GM21717 (cell line): ENCODE data around the gene DAAM2.

ENCODE experiments used
- ATAC-seq: cut with Tn5 transposase; IDR thresholded peaks from one replicate; pipeline ENCODE4 v1.9.1; 2021; ENCODE audit warnings: mild to moderate bottlenecking, moderate library complexity; ENCODE audit not compliant: unreplicated experiment

DAAM2 gene

DNA sequence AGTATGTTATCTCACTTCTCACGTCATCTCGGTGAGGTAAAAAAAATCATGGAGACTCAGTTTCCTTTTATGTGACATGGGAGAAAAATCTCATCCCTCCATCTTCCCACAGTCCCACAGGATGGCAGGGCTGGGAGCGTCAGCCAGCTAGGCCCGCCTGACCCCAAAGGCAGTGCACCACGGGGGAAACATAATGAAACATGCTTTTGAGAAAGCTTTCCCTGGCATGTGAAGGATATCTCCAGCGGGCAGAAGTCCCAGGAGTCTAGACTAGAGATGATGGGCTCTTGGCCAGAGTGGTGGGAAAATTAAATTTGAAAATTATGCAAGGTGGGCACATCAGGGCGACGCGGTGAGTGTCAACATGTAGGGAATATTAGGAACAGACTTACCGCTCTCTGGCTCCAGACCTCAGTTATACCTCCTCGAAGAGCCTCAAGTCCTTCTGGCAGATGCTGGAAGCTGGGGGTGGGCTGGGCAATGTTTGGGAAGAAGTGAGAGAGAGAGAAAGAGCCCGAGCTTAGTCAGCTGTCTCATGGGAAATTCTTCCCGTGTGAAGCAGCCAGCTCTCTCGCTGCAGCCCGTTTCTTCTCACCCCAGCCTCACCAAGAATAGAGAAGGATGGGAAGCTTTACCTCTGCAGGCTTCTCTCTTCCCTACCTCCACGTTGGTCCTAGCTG lies 89.8 kb downstream of the DAAM2 start:
- no peak for ATAC-seq

DNA sequence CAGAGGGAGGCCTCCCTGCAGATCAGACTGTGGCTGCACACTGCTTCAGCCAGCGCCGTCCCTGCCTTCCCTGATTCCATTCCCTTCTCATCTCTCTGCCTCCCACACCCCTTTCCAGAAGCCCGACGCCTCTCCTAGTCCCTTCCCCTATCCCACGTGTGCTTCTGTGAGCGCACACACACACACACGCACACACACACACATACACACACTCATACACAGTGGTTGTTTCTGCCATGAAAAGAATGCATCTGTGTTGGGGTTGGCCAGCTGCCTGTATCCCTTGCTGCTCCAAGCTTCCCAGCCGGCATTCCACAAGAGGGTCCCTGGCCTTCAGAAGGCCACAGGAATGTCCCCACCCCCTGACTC lies 90.3 kb downstream of the DAAM2 start:
- ATAC-seq, result no peak

DNA sequence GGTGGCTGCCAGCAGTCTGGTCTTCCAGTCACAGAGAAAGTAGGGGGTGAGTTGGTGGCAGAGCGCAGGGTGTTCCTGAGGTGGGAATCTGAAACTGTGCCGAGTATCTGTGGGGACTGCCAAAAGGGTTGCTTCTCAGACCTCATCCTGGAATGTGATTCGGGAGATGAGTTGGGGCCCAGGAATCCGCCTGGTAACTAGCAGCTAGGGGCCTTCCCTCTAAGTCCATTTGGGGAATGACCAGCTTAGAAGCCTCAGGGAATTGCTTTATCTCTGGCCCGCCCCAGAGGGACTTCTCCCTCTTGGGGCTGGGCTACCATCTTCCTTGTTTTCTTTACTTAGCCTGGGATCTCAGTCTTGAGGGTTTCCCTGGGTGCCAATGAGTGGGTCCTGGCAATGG lies 92.5 kb downstream of the DAAM2 start:
- ATAC-seq, result no peak

DNA sequence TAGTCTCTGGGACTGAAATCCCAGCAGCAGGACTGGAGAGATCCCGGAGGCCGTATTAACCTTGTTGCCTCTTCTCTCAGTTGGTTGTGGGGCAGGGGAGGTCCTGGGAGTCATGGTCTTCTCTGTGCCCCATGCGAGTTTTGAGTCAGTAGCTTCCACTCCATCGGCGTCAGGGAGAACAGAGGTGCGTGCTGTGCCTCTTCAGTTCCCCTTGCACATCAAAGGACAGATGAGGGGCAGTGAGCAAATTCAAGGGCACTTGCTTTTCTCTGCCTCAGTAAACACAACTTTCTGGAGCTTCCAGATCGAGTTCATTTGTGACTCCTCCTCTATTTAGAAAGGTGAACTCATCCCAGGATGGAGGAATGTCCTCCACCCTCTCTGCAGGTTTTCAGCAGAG lies 93.5 kb downstream of the DAAM2 start:
- no peak for ATAC-seq

DNA sequence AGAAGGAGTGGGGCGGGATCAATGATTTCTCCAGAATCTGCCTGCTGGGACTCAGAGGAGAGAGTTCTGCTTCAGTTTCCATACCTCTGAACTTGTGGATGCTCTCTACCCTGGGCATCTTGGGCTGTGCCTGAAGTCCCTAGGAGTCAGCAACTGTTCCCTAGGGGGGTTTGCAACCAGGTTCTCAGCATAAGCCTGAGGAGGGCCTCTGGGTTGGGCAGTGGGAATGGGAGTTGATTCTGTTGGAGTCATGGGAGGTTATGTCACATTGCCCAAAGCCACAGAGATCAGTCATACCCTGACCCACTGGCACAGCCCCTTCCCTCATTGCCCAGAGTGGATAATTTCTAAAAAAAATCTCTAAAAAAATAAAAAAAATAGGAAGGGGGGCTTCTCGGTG lies 94.7 kb downstream of the DAAM2 start:
- no peak for ATAC-seq

DNA sequence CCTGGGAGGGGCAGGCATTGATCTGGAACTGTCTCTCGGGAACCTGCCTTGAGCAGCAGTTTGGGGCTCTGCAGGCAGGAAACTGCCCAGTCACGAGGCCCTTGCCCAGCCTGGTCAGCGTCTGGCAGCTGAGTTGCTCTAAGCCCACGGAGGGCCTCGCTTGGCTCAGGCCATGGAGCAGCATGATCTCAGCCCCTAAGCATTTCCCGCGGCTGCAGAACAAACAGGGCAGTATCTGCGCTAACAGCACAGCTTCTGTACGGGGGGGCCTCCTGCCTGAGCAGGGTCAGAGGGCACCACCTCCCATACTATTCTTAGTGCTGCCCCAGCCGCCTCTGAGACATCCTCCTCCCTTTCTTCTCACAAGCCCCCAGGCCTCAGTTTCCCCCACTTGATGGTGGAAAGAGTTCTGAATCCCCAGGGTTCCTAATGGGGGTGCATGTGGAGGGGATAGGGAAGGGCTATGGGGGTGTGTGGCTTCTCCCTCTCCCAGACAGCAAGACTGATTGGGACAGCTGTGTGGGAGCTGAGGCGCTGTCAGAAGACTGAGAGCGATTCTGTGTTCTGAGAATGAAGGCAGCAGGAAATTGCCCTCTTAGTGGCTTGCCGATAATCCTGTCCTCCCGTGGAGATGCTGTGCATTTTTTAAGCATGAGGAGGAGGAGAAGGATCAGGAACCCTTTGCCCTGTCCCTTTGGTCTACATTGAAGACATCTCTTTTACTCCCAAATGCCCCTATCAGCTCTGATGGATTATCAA lies 95.7 kb downstream of the DAAM2 start:
- no peak for ATAC-seq

DNA sequence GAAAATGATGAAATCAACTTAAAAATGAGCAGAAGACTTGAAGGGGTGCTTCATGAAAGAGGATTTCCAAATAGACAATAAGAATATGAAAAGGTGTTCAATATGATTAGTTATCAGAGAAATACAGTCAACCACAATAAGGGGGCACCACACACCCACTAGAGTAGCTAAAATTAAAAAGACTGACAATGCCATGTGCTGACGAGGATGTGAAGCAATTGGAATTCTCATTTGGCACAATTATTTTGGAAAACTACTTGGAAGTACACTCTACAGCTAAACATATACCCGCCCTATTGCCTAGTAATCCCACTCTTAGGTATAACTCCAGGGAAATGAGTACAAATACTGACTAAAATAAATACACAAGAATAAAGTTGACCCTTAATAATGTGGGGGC lies 97.1 kb downstream of the DAAM2 start:
- ATAC-seq, result no peak

DNA sequence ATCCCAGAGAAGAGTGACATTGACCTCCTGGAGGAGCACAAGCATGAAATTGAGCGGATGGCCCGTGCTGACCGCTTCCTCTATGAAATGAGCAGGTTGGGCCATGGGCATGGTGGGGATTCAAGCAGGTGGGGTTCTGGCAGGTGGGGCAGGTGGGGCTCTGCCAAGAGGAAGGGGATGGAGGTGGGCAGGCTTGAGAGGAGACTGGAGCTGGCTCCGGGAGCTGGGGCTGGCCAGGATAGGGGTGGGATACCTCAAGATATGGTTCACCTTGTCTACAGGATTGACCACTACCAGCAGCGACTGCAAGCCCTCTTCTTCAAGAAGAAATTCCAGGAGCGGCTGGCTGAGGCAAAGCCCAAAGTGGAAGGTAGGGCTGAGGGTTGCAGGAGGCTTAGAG lies 99.2 kb downstream of the DAAM2 start:
- no peak for ATAC-seq

DNA sequence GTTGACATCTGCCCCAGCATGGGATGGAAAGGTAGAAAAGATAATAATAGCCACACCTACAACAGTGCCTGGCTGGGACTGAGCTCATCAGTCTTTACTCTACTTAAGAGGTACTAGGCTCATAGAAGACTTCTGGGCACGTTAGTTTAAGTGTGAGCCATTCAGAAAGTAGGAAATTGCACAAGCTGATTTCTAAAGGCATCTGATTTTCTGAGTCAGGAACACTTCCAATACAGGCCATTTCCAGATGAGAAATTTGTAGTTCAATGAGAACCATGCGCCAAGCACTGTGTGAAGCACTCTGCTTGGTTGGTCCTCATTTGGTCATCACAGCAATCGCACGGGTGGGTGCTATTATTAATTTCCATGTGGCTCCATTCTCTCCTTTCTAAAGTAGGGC lies 99.8 kb downstream of the DAAM2 start:
- no peak for ATAC-seq

DNA sequence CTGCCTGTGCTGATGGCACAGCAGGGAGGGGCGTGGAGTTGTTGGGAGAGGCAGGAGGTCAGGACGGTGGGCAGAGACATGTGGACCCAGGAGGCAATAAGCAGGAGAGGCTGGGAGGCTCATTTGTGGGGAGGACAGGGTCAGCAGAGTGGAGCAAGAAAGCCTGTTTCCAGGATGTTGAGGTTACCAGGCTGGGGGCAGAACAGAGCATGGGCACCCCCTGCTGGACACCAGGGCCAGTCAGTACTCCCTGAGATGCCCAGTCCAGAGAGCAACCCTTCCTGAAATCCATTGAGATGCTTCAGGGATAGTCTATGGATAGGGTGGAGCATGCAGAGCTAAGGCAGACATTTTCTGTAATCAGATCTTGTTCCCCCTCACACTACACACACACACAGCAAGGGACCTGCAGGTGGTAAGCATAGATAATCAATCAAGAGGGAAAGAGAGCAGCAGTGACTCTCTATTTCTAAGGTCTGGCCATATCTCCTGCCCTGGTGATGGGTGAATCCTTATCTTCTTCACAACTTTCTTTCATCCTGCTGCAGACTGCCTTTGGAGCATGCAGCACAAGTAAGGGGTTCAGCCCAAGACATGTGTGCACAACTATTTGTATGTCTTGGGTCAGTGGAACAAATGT lies 100.4 kb downstream of the DAAM2 start:
- ATAC-seq, result no peak

DNA sequence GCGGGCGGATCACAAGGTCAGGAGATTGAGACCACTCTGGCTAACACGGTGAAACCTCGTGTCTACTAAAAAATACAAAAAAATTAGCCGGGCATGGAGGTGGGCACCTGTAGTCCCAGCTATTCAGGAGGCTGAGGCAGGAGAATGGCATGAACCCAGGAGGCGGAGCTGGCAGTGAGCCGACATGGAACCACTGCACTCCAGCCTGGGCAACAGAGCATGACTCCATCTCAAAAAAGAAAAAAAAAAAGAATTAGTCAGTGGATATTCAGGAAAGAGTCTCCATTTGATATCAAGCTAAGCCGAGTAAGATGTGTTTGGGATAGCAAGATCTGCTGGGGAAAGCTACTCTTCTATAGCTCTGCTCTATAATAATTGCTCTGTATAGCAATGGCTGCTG lies 101.1 kb downstream of the DAAM2 start:
- no peak for ATAC-seq

DNA sequence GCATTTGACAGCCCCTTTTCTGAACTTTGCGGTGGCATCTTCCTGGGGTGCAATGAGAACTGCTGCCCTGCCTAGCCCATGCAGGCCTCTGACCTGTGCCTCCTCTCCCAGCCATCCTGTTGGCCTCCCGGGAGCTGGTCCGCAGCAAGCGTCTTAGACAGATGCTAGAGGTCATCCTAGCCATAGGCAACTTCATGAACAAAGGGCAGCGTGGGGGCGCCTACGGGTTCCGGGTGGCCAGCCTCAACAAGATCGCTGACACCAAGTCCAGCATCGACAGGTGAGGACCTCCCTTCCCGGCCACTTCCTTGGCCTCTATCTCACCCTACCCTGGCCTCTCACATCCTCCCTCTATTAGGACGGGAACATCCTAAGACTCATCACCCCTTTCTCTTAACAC lies 104.5 kb downstream of the DAAM2 start:
- no peak for ATAC-seq

DNA sequence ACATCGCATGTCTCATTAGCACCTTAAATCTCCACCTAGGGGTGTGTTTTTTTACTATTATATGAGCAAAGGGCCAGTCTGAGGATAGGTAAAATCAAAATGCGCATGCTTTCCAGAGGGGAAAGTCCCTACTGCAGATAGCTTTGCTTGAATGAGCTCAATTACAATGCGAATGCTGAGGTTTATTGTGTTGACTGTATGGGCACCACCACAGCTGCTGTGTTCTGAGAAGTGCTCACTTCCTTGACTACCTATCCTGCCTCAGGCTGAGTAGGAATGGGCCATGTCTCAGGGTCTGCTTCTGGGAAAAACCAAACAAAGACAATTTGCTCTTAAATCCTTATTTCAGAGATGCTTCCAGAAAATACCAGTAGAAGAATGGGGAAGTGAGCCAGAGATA lies 105.5 kb downstream of the DAAM2 start:
- ATAC-seq, result no peak

DNA sequence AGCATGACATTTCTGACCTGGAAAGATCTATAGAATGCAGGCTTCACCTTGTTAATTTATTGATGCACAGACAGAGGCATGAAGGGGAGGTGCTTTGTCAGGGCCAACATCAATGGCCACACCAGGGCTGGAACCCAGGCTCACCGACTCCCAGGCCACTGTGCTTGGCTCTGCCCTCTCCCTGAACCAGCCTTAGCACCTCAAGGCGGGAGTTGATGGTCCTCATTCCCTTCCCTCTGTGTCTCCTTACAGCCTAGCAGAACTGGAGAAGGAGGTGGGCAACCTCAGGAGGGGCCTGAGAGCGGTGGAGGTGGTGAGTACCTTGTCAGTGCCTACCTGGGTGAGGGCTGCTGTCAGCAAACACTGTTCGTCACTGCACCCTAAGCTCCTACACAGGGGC lies 106.4 kb downstream of the DAAM2 start:
- no peak for ATAC-seq

DNA sequence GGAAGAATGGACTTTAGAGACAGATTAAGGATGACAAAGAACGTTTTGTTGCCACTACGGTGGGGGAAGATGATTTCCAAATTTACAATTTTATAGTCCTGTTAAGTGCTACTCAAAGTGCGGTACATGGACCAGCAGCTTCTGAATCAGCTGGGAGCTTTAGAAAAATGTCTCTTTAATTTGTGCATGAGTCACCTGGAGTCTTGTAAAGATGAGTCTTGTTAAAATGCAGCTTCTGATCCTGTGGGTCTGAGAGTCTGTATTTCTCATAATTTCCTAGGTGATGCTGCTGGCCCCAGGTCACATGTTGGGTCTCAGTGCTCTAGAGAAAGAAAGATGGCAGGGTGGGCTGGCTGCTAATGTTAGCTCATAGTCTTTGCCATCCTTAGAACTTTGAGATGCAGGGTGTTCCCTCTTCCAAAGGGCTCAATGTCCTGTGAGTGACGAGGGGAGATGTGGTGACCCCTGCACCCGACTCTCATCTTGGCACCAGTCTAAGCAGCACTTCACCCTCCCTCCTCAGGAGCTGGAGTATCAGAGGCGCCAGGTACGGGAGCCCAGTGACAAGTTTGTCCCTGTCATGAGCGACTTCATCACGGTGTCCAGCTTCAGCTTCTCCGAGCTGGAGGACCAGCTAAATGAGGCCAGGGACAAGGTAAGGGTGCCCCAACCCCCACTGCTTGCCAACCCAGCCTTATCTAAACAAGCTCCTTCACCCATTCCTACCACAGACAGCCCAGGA lies 107.5 kb downstream of the DAAM2 start:
- no peak for ATAC-seq

DNA sequence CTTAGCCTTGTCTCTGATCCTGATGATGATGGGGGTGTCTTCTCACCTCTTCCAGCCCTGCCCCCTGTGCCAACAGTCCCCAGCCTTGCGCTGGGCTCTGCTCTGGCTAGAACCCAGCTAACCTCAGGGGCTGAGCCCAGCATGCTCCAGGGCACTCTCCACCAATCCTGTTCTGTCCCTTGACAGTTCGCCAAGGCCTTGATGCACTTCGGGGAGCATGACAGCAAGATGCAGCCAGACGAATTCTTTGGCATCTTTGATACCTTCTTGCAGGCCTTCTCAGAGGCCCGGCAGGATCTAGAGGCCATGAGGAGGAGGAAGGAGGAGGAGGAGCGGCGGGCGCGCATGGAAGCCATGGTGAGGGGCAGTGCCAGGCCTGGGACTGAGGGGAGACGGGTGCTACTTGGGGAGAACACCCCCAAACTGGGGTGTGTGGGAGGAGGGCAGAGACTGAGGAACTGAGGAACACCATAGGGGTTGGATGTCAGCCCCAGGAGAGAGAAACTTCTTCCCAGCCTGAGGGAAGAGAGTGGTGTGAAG lies 109.0 kb downstream of the DAAM2 start:
- no peak for ATAC-seq

DNA sequence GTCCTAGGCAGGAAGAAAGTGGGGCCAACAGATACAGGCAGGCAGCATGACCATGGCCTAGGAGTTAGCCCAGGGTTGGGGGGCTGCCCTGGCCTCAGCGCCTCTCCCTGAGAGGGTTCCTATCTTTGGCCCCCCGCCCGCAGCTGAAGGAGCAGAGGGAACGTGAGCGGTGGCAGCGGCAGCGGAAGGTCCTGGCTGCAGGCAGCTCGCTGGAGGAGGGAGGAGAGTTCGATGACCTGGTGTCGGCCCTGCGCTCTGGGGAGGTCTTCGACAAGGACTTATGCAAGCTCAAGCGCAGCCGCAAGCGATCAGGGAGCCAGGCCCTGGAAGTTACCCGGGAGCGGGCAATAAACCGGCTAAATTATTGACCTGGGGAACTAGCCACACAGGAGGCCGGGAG lies 109.5 kb downstream of the DAAM2 start:
- no peak for ATAC-seq

DNA sequence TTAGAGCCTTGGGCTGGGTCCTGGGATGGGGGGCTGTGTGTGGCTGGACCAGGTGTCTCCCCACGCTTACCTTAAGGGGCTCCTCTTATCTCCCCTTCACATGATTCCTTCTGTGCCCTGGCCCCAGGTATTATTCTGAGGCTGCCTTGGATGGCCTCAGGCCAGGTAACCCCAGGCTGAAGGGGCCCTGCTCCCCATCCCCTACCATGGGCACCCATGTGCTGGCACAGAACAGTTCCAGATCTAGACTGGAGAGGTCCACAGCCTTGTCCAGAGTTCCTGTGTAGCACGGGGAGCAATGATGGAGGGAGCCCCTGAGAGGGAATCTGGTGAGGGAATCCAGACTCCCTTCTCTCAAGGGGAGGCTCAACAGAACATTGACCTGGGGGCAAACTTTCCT lies 110.0 kb downstream of the DAAM2 start:
- no peak for ATAC-seq

DNA sequence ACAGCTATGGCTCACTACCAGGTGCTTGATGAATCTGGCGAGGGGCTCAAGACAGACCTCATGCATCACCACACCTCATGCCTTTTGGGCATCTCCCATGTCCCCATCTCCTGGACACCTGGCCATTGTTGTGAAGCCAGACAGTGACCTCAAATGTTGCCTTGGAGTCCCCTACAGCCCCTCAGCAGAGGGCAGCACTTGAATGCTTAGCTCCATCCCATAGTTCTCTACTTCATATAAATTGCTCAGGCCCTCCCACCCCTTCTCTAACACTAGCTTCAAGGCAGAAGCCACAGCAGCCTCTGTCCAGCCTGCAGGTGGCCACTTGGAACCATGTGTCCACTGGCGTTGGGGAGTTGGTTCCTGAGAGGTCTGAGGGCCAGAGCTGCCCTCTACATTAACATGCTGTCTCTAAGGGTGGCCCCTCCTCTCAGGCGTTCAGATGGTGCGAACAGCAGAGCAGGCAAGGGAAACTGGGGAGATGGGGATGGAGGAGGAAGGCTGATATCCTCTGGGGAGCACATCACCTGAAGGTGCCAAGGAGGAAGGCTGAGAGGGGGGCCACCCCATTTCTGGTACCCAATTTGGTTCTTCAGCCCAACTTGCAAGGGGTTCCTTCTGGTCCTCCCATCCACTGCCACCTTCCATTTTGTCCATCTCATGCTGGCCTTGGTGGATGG lies 110.8 kb downstream of the DAAM2 start:
- no peak for ATAC-seq

DNA sequence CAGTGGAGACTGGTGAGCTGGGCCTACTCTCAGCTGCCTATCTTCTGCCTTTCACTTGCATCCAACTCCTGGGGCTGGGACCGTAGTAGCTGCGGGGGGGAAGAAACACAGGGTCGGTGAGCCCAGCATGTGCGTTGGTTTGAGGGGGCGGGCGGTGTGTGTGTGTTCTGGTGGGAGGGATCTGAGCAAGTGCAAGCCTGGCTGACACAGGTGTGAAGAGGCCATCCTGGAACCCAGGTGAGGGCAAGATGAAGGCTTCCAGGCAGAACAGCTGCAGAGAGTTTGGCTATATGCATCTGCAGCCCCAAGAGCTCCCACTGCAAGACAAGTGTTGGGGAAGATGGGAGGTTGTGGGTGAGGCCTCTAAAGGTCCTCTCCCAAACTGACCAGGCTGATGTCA lies 111.5 kb downstream of the DAAM2 start:
- ATAC-seq, result no peak
